ENCODE data around the gene CYP4F8. TPM values are rescaled to one million over a fixed set of nuclear protein-coding genes. Genes with fewer than 3 reads are reported as not detected.

The CYP4F8 gene
- total and polyA plus RNA-seq, 4 donors = not detected

GRCh38 chr19:15618321-15618720 is 3.3 kb downstream of the CYP4F8 start:
- WGBS = 79% methylated on average over 5 of the region's 5 CpGs

GRCh38 chr19:15621801-15622200 is 6.8 kb downstream of the CYP4F8 start:
- no peaks in the 10 kb centered on the region for H3K36me3 ChIP-seq (ENCODE audit: control insufficient read depth in 4 of 4, insufficient read depth in 3 of 4, low read depth in 1 of 4, low read length in 3 of 4)
- TF ChIP-seq REST (IDR thresholded peaks at IDR 0.05) = no peak
- TF ChIP-seq HNF4A (conservative IDR thresholded peaks at IDR 0.05) = no peak
- TF ChIP-seq GABPA (IDR thresholded peaks at IDR 0.05 in 1 of 2, conservative IDR thresholded peaks at IDR 0.05 in 1 of 2) = no peak
- no peak for TF ChIP-seq RAD21 (IDR thresholded peaks at IDR 0.05)
- TF ChIP-seq, protein P1, sequence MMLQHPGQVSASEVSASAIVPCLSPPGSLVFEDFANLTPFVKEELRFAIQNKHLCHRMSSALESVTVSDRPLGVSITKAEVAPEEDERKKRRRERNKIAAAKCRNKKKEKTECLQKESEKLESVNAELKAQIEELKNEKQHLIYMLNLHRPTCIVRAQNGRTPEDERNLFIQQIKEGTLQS (IDR thresholded peaks at IDR 0.05) = no peak
- no peak for TF ChIP-seq EGR1 (IDR thresholded peaks at IDR 0.05; ENCODE audit: low read depth in 2 of 2)
- TF ChIP-seq, protein P2, sequence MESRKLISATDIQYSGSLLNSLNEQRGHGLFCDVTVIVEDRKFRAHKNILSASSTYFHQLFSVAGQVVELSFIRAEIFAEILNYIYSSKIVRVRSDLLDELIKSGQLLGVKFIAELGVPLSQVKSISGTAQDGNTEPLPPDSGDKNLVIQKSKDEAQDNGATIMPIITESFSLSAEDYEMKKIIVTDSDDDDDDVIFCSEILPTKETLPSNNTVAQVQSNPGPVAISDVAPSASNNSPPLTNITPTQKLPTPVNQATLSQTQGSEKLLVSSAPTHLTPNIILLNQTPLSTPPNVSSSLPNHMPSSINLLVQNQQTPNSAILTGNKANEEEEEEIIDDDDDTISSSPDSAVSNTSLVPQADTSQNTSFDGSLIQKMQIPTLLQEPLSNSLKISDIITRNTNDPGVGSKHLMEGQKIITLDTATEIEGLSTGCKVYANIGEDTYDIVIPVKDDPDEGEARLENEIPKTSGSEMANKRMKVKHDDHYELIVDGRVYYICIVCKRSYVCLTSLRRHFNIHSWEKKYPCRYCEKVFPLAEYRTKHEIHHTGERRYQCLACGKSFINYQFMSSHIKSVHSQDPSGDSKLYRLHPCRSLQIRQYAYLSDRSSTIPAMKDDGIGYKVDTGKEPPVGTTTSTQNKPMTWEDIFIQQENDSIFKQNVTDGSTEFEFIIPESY (IDR thresholded peaks at IDR 0.05) = no peak
- TF ChIP-seq CTCF (IDR thresholded peaks at IDR 0.05; ENCODE audit: low read depth, low read length, missing input control) = no peak
- TF ChIP-seq NR2F2 (IDR thresholded peaks at IDR 0.05) = no peak
- H3K27ac ChIP-seq (ENCODE audit: low read depth in 1 of 2, low read length in 2 of 2) = no peak overlapping the region
- no peak for DNase-seq (ENCODE audit: low spot score)
- H3K27me3 ChIP-seq (ENCODE audit: control insufficient read depth in 4 of 4, insufficient read depth in 4 of 4, low read length in 3 of 4) = no peaks in the 10 kb centered on the region
- WGBS = 63% methylated on average over 1 of the region's 1 CpG
- H3K9ac ChIP-seq (ENCODE audit: low read depth in 1 of 2, low read length in 2 of 2) = no peak overlapping the region
- H3K4me1 ChIP-seq (ENCODE audit: control insufficient read depth in 4 of 4, insufficient read depth in 4 of 4, low read length in 3 of 4) = no peaks in the 10 kb centered on the region
- H3K4me3 ChIP-seq (ENCODE audit: low read depth in 1 of 3, low read length in 3 of 3) = no peak overlapping the region
- H3K9me3 ChIP-seq (ENCODE audit: control insufficient read depth in 4 of 4, low read length in 3 of 4) = no peaks in the 10 kb centered on the region

More at GRCh38 chr19:15618321-15618720, 3.3 kb downstream of the CYP4F8 start:
- no peak for DNase-seq (ENCODE audit: low spot score)
- H3K27me3 ChIP-seq (ENCODE audit: control insufficient read depth in 4 of 4, insufficient read depth in 4 of 4, low read length in 3 of 4) = no peaks in the 10 kb centered on the region
- H3K27ac ChIP-seq (ENCODE audit: low read depth in 1 of 2, low read length in 2 of 2) = no peak overlapping the region
- no peaks in the 10 kb centered on the region for H3K36me3 ChIP-seq (ENCODE audit: control insufficient read depth in 4 of 4, insufficient read depth in 3 of 4, low read depth in 1 of 4, low read length in 3 of 4)
- TF ChIP-seq FOXA2 (IDR thresholded peaks at IDR 0.05) (no peak), HNF4G (IDR thresholded peaks at IDR 0.05) (no peak), REST (IDR thresholded peaks at IDR 0.05) (no peak), RXRA (IDR thresholded peaks at IDR 0.05) (no peak), EGR1 (IDR thresholded peaks at IDR 0.05; ENCODE audit: low read depth in 2 of 2) (no peak)
- TF ChIP-seq, protein P3, sequence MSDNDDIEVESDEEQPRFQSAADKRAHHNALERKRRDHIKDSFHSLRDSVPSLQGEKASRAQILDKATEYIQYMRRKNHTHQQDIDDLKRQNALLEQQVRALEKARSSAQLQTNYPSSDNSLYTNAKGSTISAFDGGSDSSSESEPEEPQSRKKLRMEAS (IDR thresholded peaks at IDR 0.05) = no peak
- no peak overlapping the region for H3K9ac ChIP-seq (ENCODE audit: low read depth in 1 of 2, low read length in 2 of 2)
- H3K9me3 ChIP-seq (ENCODE audit: control insufficient read depth in 4 of 4, low read length in 3 of 4) = no peaks in the 10 kb centered on the region
- no peak overlapping the region for H3K4me3 ChIP-seq (ENCODE audit: low read depth in 1 of 3, low read length in 3 of 3)
- no peaks in the 10 kb centered on the region for H3K4me1 ChIP-seq (ENCODE audit: control insufficient read depth in 4 of 4, insufficient read depth in 4 of 4, low read length in 3 of 4)

Measured in liver (tissue), 9 donors.